HG02973 (cell line): Measurements from ENCODE around the gene KCNQ1.

Experiments used
- ATAC-seq: cut with Tn5 transposase; IDR thresholded peaks from one replicate; pipeline ENCODE4 v1.9.1; 2021; ENCODE audit warnings: moderate library complexity; ENCODE audit not compliant: unreplicated experiment

The KCNQ1 gene

DNA sequence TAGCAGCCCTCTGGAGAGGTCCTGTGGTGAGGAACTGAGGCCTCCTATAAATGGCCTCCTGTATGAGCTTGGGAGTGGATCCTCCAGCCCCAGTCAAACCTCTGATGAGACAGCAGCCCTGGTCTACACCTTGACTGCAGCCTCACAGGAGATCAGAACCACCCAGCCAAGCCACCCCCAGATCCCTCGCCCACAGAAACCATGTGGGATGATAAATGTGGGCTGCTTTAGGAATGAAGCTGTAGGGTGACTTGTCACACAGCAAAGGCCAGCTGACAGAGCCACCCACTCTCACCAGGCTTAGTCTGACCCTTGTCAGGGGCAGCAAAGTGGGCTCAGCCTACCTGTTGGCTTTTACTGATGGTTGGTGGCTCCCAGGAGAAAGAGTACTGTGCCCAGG lies 261.5 kb downstream of the KCNQ1 start:
- no peak for ATAC-seq

DNA sequence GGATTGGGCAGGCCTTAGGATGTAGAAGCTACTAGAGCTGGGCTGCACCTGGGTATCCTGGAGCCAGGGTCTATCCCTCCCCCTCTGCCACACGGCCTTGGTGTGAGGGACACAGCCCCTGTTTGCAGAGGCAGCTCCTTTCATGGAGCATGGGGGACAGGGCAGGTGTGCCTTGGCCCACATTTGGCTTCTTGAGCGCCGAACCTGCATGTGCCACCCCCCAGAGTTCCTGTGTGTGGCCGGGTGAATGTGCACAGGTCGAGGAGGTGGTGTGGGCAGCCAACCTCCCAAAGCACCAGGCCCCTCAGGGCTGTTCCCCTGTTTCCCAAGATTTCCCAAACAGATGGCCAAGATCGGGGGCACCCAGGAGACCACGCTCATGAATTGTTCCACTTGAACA lies 262.9 kb downstream of the KCNQ1 start:
- no peak for ATAC-seq

DNA sequence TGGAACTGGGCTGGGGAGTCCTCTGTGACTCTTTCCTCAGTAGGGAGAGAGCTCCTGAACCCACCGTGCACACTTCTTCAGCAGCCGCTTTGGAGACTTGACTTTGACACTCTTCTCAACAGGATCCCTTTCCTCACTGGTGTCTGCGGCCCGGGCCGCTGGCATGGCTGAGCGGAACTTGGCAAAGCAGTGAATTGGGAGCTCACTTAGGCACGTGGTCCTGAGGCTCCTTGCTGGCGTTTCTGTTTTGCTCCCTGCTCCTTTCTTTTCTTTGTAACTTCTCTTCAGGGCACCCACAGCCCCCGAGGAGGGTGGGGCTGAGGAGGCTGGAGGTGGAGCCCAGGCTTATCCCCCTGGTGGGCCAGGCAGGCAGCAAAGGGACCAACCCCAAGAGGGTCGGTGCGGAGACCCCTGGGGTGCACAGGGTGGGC lies 263.4 kb downstream of the KCNQ1 start:
- ATAC-seq: no peak

DNA sequence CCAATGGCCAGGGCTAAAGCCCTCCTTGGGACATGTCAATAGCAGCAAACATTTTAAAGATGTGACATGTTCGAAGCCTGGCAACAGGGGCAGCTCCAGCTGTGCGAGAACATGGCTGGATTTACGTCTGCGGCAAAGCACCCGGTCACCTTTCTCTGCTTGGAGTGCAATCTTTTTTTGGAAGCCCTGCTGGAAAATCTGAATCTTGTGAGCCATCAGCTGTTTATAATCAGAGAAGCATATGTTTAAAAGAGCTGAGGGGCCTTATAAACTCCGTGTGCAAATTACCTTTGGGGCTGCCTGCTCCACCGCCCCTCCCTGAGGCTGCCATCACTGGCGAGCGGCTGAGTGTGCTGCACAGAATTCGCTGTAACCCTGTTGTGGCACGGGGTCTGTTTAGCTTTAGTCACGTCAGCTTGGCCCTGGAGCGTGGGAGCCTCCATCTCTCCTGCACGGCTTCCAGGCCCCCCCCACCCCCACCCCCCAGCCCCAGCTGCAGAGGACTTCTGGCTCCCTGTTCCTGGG lies 264.0 kb downstream of the KCNQ1 start:
- ATAC-seq: no peak

DNA sequence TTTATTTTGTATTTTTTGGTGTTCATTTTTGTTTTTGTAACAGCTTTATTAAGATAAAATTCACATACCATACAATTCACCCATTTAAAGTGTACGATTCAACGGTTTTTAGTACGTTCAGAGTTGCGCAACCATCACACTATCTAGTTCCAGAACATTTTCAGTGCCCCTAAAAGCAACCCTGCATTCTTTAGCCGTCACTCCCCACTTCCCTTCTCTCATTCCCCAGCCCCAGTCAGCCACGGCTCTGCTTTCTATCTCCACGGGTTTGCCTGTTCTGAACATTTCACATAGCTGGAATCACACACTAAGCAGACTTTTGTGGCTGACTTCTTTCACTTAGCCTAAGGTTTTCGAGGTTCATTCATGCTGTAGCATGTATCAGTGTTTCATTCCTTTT lies 264.6 kb downstream of the KCNQ1 start:
- ATAC-seq: no peak

DNA sequence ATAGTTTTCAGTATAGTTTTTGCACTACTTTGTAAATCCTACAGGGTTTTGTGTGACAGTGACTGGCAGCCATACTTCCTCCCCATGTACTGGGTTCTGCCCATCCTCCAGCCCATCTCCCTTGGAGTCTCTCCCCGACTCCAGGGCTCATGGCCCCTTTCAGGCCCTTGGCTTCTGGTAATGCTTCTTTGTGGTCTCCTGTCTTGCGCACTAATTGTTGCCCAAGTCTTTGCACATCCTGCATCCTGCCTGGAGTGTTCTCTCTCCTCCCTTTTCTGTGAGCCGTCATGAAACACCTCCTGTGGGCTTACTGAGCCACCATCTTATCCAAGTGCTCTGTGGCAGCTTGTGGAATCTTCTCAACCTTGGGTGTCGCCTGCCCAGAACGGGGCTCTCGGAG lies 266.4 kb downstream of the KCNQ1 start:
- no peak for ATAC-seq

DNA sequence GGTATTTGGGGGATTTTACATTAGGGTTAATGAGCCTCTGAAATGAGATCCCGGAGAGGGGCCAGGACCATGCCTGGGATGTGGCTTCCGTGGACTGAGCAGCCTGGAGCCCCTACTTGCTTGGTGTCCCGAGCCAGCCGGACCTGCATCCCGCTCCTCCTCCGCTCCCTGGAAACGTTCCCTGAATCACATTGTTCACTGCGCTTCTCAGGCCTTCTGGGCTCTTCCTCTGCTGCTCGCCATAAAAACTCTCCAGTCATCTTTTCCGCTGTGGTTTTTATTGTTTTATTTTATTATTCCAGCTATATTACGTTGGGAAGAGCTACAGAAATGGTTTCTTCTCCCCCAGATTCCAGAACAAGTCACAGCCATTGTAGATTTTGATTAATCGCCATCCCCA lies 268.3 kb downstream of the KCNQ1 start:
- ATAC-seq: no peak

DNA sequence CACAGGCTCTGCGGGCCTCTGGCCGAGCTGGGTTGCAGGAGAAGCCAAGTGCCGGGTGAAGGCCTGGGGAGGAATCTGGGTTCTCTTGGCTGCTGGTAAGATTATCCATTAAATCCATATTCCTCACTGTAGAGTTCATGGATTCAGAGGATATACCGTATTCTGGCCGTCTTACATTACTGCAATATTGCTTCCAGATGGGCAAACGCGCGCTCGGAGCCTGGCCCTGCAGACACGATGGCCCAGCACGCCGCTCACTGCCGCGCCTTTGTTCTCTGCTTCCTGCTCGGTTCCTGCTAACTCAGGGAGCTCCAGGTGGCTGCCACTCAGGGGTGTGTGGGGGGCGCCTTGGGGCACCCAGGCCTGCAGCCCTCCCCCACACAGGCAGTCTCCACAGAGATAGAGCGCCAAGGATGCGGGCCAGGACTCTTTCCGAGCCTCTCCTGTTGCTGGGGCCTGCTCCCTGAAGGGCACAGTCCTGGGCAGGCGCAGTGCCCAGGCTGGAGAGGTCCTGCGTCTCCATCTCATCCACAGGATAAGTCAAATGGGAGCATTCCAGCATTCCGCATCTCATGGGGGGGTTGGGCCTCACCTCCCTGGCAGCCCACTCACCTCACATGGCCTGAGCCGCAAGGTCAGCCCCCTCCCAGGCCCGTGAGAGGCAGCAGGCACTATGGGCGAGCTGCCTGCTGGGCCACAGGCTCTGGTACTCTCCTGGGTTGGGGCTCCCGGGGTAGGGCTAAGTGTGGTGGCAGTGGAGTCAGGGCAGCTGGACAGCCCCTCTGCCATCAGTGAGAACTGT lies 269.1 kb downstream of the KCNQ1 start:
- ATAC-seq: no peak

DNA sequence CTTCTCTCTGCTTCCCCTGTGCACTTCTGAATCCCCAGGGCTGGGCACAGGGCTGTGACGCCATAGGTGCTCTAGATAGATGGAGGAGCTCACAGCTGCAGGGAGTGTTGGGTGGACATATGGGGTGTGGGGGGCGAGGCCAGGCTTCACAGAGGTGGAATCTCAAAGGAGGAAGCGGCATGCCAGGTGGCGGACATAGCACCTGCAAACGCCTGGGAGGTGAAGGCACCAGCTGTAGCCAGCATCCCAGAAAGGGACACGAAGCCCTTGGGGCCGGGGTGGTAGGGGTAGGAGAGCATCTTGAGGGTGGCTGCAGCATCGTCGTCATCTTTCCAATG lies 269.6 kb downstream of the KCNQ1 start:
- ATAC-seq: no peak

DNA sequence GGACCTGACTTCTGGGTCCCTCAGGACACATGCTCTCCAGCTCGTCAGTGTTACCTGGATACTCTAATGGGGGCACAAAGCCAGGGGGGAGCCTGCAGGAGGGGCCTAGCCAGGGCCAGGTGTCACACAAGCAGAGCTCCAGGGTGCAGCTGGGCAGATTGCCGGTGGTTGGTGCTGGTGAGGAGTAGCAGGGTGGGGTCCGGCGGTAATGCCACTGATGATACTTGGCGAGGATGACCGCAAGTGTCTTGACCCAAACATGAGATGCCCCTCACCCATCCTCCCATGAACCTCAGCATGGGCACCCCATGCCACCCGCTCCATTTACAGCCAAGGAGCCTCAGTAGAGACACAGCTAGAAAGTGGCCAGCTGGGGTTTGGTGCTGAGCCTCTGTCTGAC lies 270.1 kb downstream of the KCNQ1 start:
- no peak for ATAC-seq

DNA sequence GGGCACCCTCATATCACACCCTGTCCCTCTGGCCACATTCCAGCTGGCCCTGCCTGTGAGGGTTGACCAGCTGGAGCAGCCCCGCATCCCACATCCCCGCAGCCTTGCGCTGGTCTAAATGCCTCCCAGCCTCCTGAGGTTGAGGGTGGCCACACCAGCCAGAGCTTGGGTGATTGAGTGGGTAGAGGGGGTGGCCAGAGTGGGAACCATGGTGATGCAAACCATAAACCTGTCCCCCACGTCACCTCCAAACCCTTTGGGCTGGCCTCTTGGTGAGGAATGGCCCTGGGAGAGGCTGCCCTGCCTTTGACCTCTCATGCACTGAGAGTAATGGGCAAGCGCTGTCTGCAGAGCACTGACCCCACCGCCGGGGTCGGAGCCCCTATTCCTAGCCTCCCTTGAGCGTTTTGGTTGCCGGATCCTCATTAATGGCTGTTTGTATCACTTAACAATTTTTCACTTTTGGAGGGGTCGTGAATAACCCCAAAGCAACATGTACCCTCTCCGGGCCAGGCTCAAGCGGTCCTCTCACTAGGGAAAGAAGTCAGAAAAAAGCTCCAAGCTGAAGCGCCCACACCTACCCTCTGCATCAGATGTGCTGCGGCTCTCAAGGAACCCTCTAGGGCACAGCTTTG lies 271.0 kb downstream of the KCNQ1 start:
- ATAC-seq: no peak

DNA sequence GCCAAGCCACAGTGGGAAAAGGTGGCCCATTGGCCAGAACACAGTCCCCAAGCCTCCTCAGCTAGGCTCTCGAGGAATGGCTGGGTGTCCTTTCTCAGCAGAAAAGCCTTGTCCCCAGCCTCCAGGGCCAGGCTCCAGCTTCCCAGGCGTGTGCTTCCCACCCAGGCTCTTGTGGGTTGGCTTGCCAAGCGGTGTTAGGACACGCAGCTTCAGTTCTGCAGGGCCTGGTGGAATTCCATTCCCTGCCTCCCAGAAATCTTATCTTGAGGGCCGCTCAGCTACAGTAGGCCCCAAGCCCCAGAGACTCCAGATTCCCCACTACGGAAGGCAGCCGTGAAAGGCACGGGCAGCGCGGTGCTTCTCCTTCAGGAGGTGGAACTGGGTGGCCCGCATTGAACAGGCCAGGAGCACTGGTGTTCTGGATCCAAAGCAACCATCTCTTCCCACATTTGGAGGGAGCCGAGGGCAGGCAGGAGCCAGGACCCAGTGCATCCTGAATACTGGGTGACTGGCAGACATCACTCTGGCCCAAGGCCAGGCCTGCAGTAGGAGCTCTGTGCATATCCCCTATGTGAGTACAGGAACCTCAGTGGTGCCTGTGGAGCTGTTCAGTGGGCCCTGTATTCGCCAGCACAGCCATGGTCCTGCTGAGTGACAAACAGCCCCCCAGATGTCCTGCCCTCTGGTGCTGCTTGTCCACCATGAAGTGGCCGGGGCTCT lies 271.7 kb downstream of the KCNQ1 start:
- ATAC-seq: no peak

DNA sequence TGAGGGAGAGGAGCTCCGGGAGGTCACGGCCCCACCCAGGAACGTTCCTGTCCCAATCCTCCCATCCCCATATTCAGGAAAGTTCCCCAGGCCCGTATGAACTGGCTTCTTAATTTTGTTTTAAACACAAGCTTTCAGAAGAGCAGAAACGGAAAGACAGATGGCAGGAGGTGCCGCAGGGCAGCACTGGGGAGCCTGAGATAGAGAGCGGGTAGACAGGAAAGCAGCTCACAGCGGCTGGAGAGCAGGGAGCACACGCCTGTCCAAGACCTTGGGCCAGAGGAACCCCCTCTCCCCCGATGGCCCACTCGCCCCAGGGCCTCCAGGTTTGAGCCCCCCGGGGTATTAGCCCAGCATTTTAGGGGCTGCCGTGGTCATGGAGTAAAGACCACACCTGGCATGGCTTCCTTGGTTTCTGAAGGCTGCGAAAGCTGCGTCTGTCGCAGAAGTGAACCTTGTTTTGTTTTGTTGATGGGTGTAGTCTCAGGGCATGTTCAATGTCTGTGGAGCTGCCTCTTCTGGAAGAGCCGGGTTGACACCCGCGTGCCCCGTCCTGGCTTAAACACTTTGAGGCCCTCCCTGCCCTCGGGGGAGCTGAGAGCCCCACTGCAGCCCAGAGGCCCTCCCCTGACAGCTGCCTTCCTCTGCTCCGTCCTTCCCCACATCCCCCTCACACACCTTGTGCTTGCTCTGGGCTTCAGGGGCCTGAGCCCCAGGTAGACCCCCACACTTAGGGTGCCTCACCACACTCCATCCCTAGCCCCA lies 272.9 kb downstream of the KCNQ1 start:
- ATAC-seq: no peak

DNA sequence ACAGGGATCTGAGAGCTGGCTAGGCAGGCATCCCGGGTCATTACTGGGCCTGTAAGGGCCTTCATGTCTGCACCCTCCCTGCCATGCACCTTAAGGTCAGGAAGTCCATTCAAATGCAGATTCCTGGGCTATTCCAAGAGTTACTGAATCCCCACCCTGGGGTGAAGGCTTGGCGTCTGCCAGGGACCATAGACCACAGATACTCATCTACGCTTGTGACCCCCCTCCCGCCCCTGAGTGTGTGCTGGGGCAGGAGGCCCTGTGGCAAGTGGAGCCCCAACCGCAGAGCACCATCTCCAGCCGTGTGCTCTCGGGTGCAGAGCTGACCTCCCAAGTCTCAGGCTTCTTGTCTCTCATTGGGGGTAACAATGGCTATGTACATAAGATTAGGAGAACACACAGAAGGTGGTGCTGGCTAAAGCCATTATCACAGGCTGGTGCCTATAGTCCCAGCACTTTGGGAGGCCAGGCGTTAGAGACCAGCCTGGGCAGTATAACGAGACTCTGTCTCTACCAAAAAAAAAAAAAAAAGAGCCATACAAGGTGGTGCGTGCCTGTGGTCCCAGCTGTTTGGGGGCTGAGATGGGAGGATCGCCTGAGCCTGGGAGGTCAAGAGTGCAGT lies 274.1 kb downstream of the KCNQ1 start:
- ATAC-seq: no peak

DNA sequence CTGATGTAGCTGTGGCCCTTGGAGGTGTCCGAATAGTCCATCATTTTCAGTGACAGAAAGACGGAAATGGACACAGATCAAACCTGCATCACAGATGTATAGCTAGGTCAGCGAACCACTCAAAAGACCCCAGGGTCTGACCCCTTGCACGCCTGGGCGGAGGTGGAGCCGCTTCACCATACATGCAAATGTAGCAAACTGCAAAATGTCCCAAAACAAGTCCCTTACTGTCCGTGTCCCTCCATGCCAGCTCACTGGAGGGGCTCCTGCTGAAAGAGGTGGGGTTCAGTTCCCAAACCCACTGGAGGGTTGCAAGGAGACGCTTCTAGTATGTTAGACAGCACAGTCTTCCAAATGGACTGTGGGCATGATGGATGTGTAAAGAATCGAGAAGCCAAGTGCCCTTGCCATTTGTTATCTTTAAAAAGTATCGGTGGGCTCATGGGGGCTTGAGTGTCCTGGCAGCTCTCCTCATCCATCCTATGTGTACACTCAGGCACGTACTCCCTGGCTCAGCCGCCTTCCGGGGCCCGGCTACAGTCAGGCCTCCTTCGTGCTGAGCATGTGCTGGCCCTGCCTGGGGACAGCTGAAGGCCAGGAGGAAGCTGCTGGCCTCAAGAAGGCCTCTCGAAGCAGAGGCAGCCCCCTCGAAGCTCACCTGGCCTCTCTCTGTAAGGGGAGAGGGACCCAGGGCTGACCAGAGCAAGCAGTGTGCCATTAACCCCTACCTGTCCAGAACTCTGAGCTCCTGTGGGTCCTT lies 275.2 kb downstream of the KCNQ1 start:
- no peak for ATAC-seq

DNA sequence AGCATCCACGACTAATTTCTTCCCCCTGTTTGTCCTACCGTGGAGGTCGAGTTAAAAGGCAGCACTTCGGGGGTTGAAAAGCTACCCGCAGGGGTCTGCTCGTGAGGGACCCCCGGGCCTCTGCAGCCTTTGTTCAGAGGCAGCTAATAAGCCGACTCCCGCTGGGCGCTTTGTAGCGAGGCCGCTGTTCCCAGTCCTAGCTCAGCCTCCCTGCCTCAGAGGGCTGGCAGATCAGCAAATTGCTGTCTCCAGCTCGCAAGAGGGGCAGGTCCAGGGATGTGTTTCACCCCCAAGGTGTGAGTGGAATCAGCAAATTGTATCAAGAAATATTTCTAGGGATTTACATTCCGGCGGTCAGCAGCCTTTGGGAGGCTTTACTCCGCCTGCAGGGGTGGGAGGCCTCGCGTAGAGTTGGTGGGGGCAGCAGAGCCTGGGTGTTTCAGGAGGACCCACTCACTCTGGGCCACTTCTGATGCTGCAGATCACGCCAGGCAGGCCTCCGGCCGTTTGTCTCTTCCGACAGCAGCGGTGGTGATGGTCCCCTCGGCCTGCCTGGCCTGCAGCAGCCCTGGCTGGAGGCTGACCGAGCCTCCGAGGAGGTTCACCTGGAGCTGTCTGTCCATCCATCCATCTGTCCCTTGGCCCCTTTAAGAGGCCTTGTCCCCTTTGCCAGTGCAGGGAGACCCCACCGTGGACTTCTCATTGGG lies 276.6 kb downstream of the KCNQ1 start:
- ATAC-seq: no peak

DNA sequence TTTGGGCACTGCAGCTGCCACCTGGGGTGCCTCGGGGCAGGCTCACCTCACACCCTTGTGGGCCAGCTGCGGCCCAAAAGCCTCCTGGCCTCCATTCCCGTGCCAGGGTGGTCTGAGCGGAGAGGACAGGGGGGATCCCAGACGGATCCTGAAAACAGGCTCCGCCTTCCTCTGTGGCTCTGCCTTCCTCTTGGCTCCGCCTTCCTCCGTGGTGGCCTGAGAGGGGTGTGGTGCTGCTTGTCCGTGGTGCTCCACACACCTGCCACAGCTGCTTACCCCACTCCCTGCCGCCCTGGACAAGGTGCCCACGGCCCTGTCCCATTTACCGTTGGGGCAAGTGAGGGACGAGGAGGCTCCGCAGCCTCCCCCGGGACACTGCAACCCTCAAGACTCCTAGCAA lies 278.1 kb downstream of the KCNQ1 start:
- no peak for ATAC-seq

DNA sequence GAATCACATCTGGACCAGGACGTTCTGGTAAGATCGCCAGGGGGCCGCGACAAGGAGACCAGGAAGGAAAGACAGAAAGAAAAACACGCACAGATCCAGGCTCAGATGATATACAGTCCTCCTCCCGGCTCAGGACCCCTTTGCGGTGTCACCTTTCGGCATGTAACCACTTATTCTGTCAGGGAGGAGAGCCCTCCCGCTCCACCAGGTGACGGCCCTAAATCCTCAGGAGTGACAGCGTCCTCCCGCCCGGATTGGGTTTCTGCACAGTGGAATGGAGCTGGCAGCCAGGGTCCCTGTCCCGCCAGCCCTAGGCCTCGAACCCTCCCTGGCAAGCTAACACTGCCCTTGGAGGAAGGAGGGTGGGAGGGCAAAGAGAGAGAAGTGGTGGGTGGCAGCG lies 279.3 kb downstream of the KCNQ1 start:
- ATAC-seq: no peak

DNA sequence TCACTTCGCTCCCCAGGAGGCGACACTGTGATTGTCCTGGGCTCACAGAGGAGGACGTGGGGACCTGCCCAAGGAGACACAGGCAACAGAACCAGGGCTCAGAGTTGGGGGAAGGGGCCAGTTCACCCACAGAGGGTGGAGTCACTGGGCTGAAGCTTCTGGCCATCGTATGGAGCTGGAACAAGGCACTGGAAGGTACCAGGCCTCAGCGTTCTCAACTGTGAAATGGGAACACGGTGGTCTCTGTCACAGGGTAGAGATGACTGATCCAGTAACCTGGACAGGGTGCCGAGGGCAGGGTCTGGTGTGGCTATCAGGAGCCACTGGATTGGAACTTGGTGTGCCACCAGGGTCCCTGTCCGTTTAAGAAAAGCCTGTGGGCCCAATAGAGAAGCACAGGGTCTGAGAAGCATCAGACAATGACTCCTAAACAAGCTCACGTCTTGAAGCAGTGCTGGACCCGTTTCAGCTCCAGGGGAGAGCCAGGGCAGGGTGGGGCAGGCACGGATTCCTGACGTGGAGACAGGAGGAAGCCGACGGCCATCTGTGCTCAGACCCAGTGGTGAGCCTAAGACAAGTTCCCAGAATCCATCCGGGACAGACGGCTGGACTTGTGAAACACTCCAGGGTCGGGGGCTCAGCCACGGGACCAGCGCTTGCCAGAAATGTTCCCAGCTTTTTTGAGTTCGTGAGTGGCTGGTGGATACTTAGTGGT lies 280.0 kb downstream of the KCNQ1 start:
- no peak for ATAC-seq
